ENCODE measurements around the gene ZSCAN29. TPM values are rescaled to one million over a fixed set of nuclear protein-coding genes. Genes with fewer than 3 reads are reported as not detected.

The ZSCAN29 gene
- total and polyA plus RNA-seq, 2 of the 13 experiments (the other 11 are each of a cell fraction or from before 2014, with no cell fraction given) = 8.3 to 27.4 TPM

- no peak for TF ChIP-seq PRMT3 (CRISPR knock-in tag; IDR thresholded peaks at IDR 0.05; ENCODE audit: borderline replicate concordance, low read depth)
- TF ChIP-seq ZNF652 (CRISPR knock-in tag; IDR thresholded peaks at IDR 0.05; ENCODE audit: borderline replicate concordance, low read depth) = no peak
- TF ChIP-seq HNF4G (IDR thresholded peaks at IDR 0.05; ENCODE audit: borderline replicate concordance, low read depth, low read length) = no peak
- TF ChIP-seq HNF4G (CRISPR knock-in tag; IDR thresholded peaks at IDR 0.05; ENCODE audit: borderline replicate concordance, low read depth) = no peak
- TF ChIP-seq SIN3A (IDR thresholded peaks at IDR 0.05; ENCODE audit: borderline replicate concordance, low read depth, low read length) = no peak; the same call in 1 of the 2 replicates
- no peak for TF ChIP-seq EHMT2 (IDR thresholded peaks at IDR 0.05; ENCODE audit: borderline replicate concordance, low read depth, low read length)
- TF ChIP-seq ARNT2 (CRISPR knock-in tag; IDR thresholded peaks at IDR 0.05; ENCODE audit: low read depth) = peak; percentile 82; the same call in 1 of the 2 replicates
- no peak for TF ChIP-seq NPAS2 (CRISPR knock-in tag; IDR thresholded peaks at IDR 0.05; ENCODE audit: borderline replicate concordance)
- 0 out of 2 replicates have a peak, but pooled peaks have one; percentile 53 for TF ChIP-seq ZNF468 (CRISPR knock-in tag; IDR thresholded peaks at IDR 0.05)
- no peak for TF ChIP-seq ELK4 (CRISPR knock-in tag; IDR thresholded peaks at IDR 0.05; ENCODE audit: borderline replicate concordance)
- no peak for TF ChIP-seq CEBPB (IDR thresholded peaks at IDR 0.05; ENCODE audit: borderline replicate concordance, low read depth, low read length)
- peak; percentile 58; the same call in 1 of the 2 replicates for TF ChIP-seq HINFP (CRISPR knock-in tag; IDR thresholded peaks at IDR 0.05; ENCODE audit: low read depth)
- no peak for TF ChIP-seq FOSL1 (CRISPR knock-in tag; IDR thresholded peaks at IDR 0.05; ENCODE audit: borderline replicate concordance)
- no peak for TF ChIP-seq ZNF816 (CRISPR knock-in tag; IDR thresholded peaks at IDR 0.05; ENCODE audit: borderline replicate concordance)
- TF ChIP-seq MYNN (CRISPR knock-in tag; IDR thresholded peaks at IDR 0.05; ENCODE audit: low read depth) = peak; percentile 43; the same call in 1 of the 2 replicates
- no peak for TF ChIP-seq NFIC (IDR thresholded peaks at IDR 0.05; ENCODE audit: low read length)
- TF ChIP-seq ZNF737 (CRISPR knock-in tag; IDR thresholded peaks at IDR 0.05; ENCODE audit: borderline replicate concordance) = 0 out of 2 replicates have a peak, but pooled peaks have one; percentile 7
- TF ChIP-seq TFDP2 (CRISPR knock-in tag; IDR thresholded peaks at IDR 0.05) = peak; percentile 93
- TF ChIP-seq SAP130 (CRISPR knock-in tag; IDR thresholded peaks at IDR 0.05; ENCODE audit: low read depth) = peak; percentile 91
- no peak for TF ChIP-seq USF2 (IDR thresholded peaks at IDR 0.05; ENCODE audit: low read depth, low read length)
- no peak for TF ChIP-seq USF2 (CRISPR knock-in tag; IDR thresholded peaks at IDR 0.05; ENCODE audit: borderline replicate concordance)
- no peak for TF ChIP-seq NCOA5 (CRISPR knock-in tag; IDR thresholded peaks at IDR 0.05)
- TF ChIP-seq RELA (CRISPR knock-in tag; IDR thresholded peaks at IDR 0.05) = no peak
- TF ChIP-seq MED13 (CRISPR knock-in tag; IDR thresholded peaks at IDR 0.05) = no peak
Observed at GRCh38 chr15:43329960-43330779, 40.7 kb downstream of the ZSCAN29 start, which contains the start of gene LCMT2 (continued).

Measured in HepG2 (cell line).